Type B pancreatic cell (in vitro differentiated cells): ENCODE results near the gene GBP1. TPM values are rescaled to one million over a fixed set of nuclear protein-coding genes. Genes with fewer than 3 reads are reported as not detected.
"Not testable (repeated sequence)": the region's sequence is repeated elsewhere in the genome, so short reads cannot be mapped to it uniquely, and the experiment has no call there.

Experiments used
- DNase-seq: peaks from one replicate; pipeline ENCODE4 v3.0.0; 2021; ENCODE audit warnings: mixed read lengths; ENCODE audit not compliant: unreplicated experiment; ENCODE audit errors: extremely low spot score
- H3K27ac Mint-ChIP-seq: 2 replicates; pipeline ENCODE4 v1.8.0; 2021; ENCODE audit warnings: mild to moderate bottlenecking, mixed read lengths
- H3K27me3 Mint-ChIP-seq: 2 replicates; pipeline ENCODE4 v1.8.0; 2021; ENCODE audit warnings: mixed read lengths
- H3K36me3 Mint-ChIP-seq: 2 replicates; pipeline ENCODE4 v1.8.0; 2021; ENCODE audit warnings: mixed read lengths
- H3K4me1 Mint-ChIP-seq: one replicate; pipeline ENCODE4 v1.8.0; 2021; ENCODE audit warnings: mixed read lengths; ENCODE audit not compliant: unreplicated experiment
- H3K4me3 Mint-ChIP-seq: 2 replicates; pipeline ENCODE4 v1.8.0; 2021; ENCODE audit warnings: mild to moderate bottlenecking, mixed read lengths
- H3K9me3 Mint-ChIP-seq: 2 replicates; pipeline ENCODE4 v1.8.0; 2021; ENCODE audit warnings: mixed read lengths
- CTCF ChIP-seq: fragments of 200-600 bp; sonication (generic); conservative IDR thresholded peaks from 2 replicates; pipeline ENCODE4 v1.5.0; 2021; ENCODE audit warnings: antibody characterized with exemption, mild to moderate bottlenecking
- total RNA-seq: library from RNA; stranded (reverse); gene quantifications from 2 replicates; pipeline ENCODE4 v1.2.1, GENCODE V29; 2021; ENCODE audit warnings: low replicate concordance

GBP1 gene
- total RNA-seq, 1 donor from 2014 or later, result 16.0 TPM

GRCh38 chr1:89040315-89040626, 24.7 kb downstream of the GBP1 start:
- no peaks in the 10 kb centered on the region for H3K27me3 Mint-ChIP-seq
- no peaks in the 10 kb centered on the region for H3K36me3 Mint-ChIP-seq
- no peak for DNase-seq
- no peak for TF ChIP-seq CTCF
- H3K4me1 Mint-ChIP-seq, result no peaks in the 10 kb centered on the region
- H3K4me3 Mint-ChIP-seq, result no peak overlapping the region
- peaks cover under 1% of the 10 kb centered on the region for H3K9me3 Mint-ChIP-seq
- H3K27ac Mint-ChIP-seq, result no peak overlapping the region

- TF ChIP-seq CTCF, result no peak
- no peak for DNase-seq
- Mint-ChIP-seq H3K27ac (no peak overlapping the region), H3K36me3 (no peaks in the 10 kb centered on the region), H3K4me3 (no peak overlapping the region), H3K27me3 (no peaks in the 10 kb centered on the region), H3K4me1 (no peaks in the 10 kb centered on the region), H3K9me3 (peaks cover 6% of the 10 kb centered on the region)
These were observed 27.8 kb downstream of the GBP1 start for GRCh38 chr1:89037186-89037585.

GRCh38 chr1:89035080-89035479, 29.9 kb downstream of the GBP1 start:
- H3K4me1 Mint-ChIP-seq, result no peaks in the 10 kb centered on the region
- TF ChIP-seq CTCF, result no peak
- H3K36me3 Mint-ChIP-seq, result no peaks in the 10 kb centered on the region
- H3K9me3 Mint-ChIP-seq, result peaks cover 6% of the 10 kb centered on the region
- no peak for DNase-seq
- H3K27ac Mint-ChIP-seq, result no peak overlapping the region
- H3K27me3 Mint-ChIP-seq, result no peaks in the 10 kb centered on the region
- H3K4me3 Mint-ChIP-seq, result no peak overlapping the region

GRCh38 chr1:89034004-89034403, 31.0 kb downstream of the GBP1 start:
- not testable (repeated sequence) for H3K36me3 Mint-ChIP-seq, H3K9me3 Mint-ChIP-seq, H3K4me3 Mint-ChIP-seq, DNase-seq, H3K27me3 Mint-ChIP-seq, H3K4me1 Mint-ChIP-seq, H3K27ac Mint-ChIP-seq

- not testable (repeated sequence) for H3K36me3 Mint-ChIP-seq, H3K4me3 Mint-ChIP-seq, H3K27me3 Mint-ChIP-seq, H3K4me1 Mint-ChIP-seq, H3K27ac Mint-ChIP-seq, H3K9me3 Mint-ChIP-seq, DNase-seq
These were observed 36.0 kb downstream of the GBP1 start for GRCh38 chr1:89029051-89029450.

- Mint-ChIP-seq H3K9me3 (peaks cover 5% of the 10 kb centered on the region), H3K4me3 (no peak overlapping the region), H3K36me3 (no peaks in the 10 kb centered on the region), H3K27me3 (no peaks in the 10 kb centered on the region), H3K27ac (no peak overlapping the region), H3K4me1 (peaks cover 16% of the 10 kb centered on the region)
- DNase-seq, result no peak
- TF ChIP-seq CTCF, result no peak
These were observed 39.1 kb downstream of the GBP1 start for GRCh38 chr1:89025928-89026327.

- peaks cover 22% of the 10 kb centered on the region for H3K4me1 Mint-ChIP-seq
- peak overlapping the region; percentile 91 for H3K27ac Mint-ChIP-seq
- no peaks in the 10 kb centered on the region for H3K27me3 Mint-ChIP-seq
- peaks cover 5% of the 10 kb centered on the region for H3K9me3 Mint-ChIP-seq
- peak overlapping the region; percentile 83 for H3K4me3 Mint-ChIP-seq
- no peak for DNase-seq
- no peak for TF ChIP-seq CTCF
- peaks cover 3% of the 10 kb centered on the region for H3K36me3 Mint-ChIP-seq
These were observed 42.0 kb downstream of the GBP1 start for GRCh38 chr1:89023026-89023425.
